Lower leg skin (tissue), 4 donors: ENCODE measurements around the gene PACS2. TPM values are rescaled to one million over a fixed set of nuclear protein-coding genes. Genes with fewer than 3 reads are reported as not detected.
A peak's percentile ranks its signal among the peaks of the same experiment; 100 is the strongest.

Source experiments
- DNase-seq, 2 donors: peaks; one replicate each; pipeline ENCODE4 v3.0.0-alpha.2; 2019; ENCODE audit warnings: low spot score in 2 of 2
- H3K4me3 ChIP-seq: fragments of 200-600 bp; sonication (generic); 2 replicates; pipeline ENCODE4 v1.5.1; 2017; ENCODE audit warnings: mild to moderate bottlenecking, low read depth; ENCODE audit not compliant: poor library complexity, severe bottlenecking
- CTCF ChIP-seq, 3 donors: fragments of 450-650 bp; IDR thresholded peaks; one replicate each; pipeline ENCODE4 v1.5.1; 2016; ENCODE audit warnings: antibody characterized with exemption in 3 of 3, mild to moderate bottlenecking in 3 of 3, moderate library complexity in 2 of 3
- POLR2A ChIP-seq, 2 donors: fragments of 450-650 bp; IDR thresholded peaks; one replicate each; pipeline ENCODE4 v1.6.1; 2016 to 2017; ENCODE audit warnings: antibody characterized with exemption in 2 of 2, mild to moderate bottlenecking in 1 of 2, moderate library complexity in 1 of 2
- WGBS, 2 donors: methylation state at CpG; one replicate each; pipeline ENCODE4 v1.1.5; 2018; 5-methylcytosine and 5-hydroxymethylcytosine counted together
- intact Hi-C: fragments of 100-400 bp; cut with DNase I; formaldehyde crosslinking; loops from one replicate; pipeline ENCODE4 v1.15.0; 2023; ENCODE audit warnings: low total_unique reads
- total RNA-seq, 4 donors: library from RNA; depleted of rRNA; stranded (reverse); fragments of >200 nt; gene quantifications; one replicate each; pipeline ENCODE4 v1.1.0, GENCODE V29; 2016

Gene PACS2
- 10 to 100 TPM; 25.9 to 75.1 (median 54.3) TPM for total RNA-seq

- whole genome bisulfite sequencing, 2 donors, result 1 to 10% methylated on average over 4 to 55 of the region's 163 CpGs
- peak within 1 kb of the TSS; percentile 53 for H3K4me3 ChIP-seq
- TF ChIP-seq POLR2A (IDR thresholded peaks at IDR 0.05) (no peak), CTCF (IDR thresholded peaks at IDR 0.05) (no peak)
- peak; percentile 40 to 93 for DNase-seq
- intact Hi-C loops, result no loop called here
These were observed at the start of gene PACS2 for GRCh38 chr14:105314287-105315200. Gene PACS2 (plus strand): TSS chr14:105314748. CDS start chr14:105314919, 171 bp downstream.

GRCh38 chr14:105267820-105268548, 46.6 kb upstream of the PACS2 start:
- DNase-seq, result no peak
- 91 to 92% methylated on average over 15 to 17 of the region's 21 CpGs for WGBS, 2 donors
- intact Hi-C loops, result no loop called here
- TF ChIP-seq POLR2A (IDR thresholded peaks at IDR 0.05) (no peak), CTCF (IDR thresholded peaks at IDR 0.05) (no peak)
- H3K4me3 ChIP-seq, result no peak overlapping the region

- H3K4me3 ChIP-seq, result no peak overlapping the region
- intact Hi-C loops, result no loop called here
- 90 to 92% methylated on average over 17 to 18 of the region's 18 CpGs for WGBS, 2 donors
- DNase-seq, result no peak
- TF ChIP-seq POLR2A (IDR thresholded peaks at IDR 0.05) (no peak), CTCF (IDR thresholded peaks at IDR 0.05) (no peak)
These were observed 45.7 kb upstream of the PACS2 start for GRCh38 chr14:105268736-105269354.

GRCh38 chr14:105269405-105269804, 45.1 kb upstream of the PACS2 start:
- intact Hi-C loops, result no loop called here
- DNase-seq, result no peak
- WGBS, 2 donors, result 83 to 88% methylated on average over 9 to 11 of the region's 11 CpGs
- TF ChIP-seq CTCF (IDR thresholded peaks at IDR 0.05) (no peak), POLR2A (IDR thresholded peaks at IDR 0.05) (no peak)
- no peak overlapping the region for H3K4me3 ChIP-seq

GRCh38 chr14:105271224-105271890, 43.2 kb upstream of the PACS2 start:
- 91 to 92% methylated on average over 15 to 20 of the region's 22 CpGs for WGBS, 2 donors
- intact Hi-C loops, result no loop called here
- no peak for DNase-seq
- TF ChIP-seq POLR2A (IDR thresholded peaks at IDR 0.05) (no peak), CTCF (IDR thresholded peaks at IDR 0.05) (no peak)
- no peak overlapping the region for H3K4me3 ChIP-seq
